ENCODE data around the gene HSF5.
"Not testable (repeated sequence)": the region's sequence is repeated elsewhere in the genome, so short reads cannot be mapped to it uniquely, and the experiment has no call there.

HSF5 gene

GRCh38 chr17:58510075-58510474, 21.9 kb upstream of the HSF5 start:
- H2AFZ ChIP-seq (ENCODE audit: low read depth, low read length) = no peak overlapping the region
- H3K4me1 ChIP-seq (ENCODE audit: insufficient read depth, low read length) = peaks cover 13% of the 10 kb centered on the region
- H3K9me3 ChIP-seq (ENCODE audit: low read length) = no peaks in the 10 kb centered on the region
- H3K36me3 ChIP-seq (ENCODE audit: insufficient read depth, low read length) = peaks cover 73% of the 10 kb centered on the region
- H3K27me3 ChIP-seq (ENCODE audit: insufficient read depth, low read length) = no peaks in the 10 kb centered on the region
- H3K4me3 ChIP-seq (ENCODE audit: low read length) = no peak overlapping the region

GRCh38 chr17:58508341-58509067, 20.3 kb upstream of the HSF5 start:
- Histone ChIP-seq H3K4me1 (ENCODE audit: insufficient read depth, low read length) (peaks cover 8% of the 10 kb centered on the region), H3K36me3 (ENCODE audit: insufficient read depth, low read length) (peaks cover 89% of the 10 kb centered on the region), H2AFZ (ENCODE audit: low read depth, low read length) (no peak overlapping the region), H3K4me3 (ENCODE audit: low read length) (no peak overlapping the region), H3K27me3 (ENCODE audit: insufficient read depth, low read length) (no peaks in the 10 kb centered on the region), H3K9me3 (ENCODE audit: low read length) (no peaks in the 10 kb centered on the region)

GRCh38 chr17:58507123-58507634, 19.0 kb upstream of the HSF5 start:
- Histone ChIP-seq H3K36me3 (ENCODE audit: insufficient read depth, low read length) (peaks cover 95% of the 10 kb centered on the region), H3K4me3 (ENCODE audit: low read length) (no peak overlapping the region), H3K9me3 (ENCODE audit: low read length) (no peaks in the 10 kb centered on the region), H2AFZ (ENCODE audit: low read depth, low read length) (no peak overlapping the region), H3K4me1 (ENCODE audit: insufficient read depth, low read length) (no peaks in the 10 kb centered on the region), H3K27me3 (ENCODE audit: insufficient read depth, low read length) (no peaks in the 10 kb centered on the region)

GRCh38 chr17:58506354-58507080, 18.3 kb upstream of the HSF5 start:
- Histone ChIP-seq H3K4me3 (ENCODE audit: low read length) (no peak overlapping the region), H2AFZ (ENCODE audit: low read depth, low read length) (no peak overlapping the region), H3K9me3 (ENCODE audit: low read length) (no peaks in the 10 kb centered on the region), H3K4me1 (ENCODE audit: insufficient read depth, low read length) (no peaks in the 10 kb centered on the region), H3K27me3 (ENCODE audit: insufficient read depth, low read length) (no peaks in the 10 kb centered on the region), H3K36me3 (ENCODE audit: insufficient read depth, low read length) (peaks cover 94% of the 10 kb centered on the region)

- Histone ChIP-seq H3K9me3 (ENCODE audit: low read length) (no peaks in the 10 kb centered on the region), H3K4me3 (ENCODE audit: low read length) (no peak overlapping the region), H2AFZ (ENCODE audit: low read depth, low read length) (no peak overlapping the region), H3K27me3 (ENCODE audit: insufficient read depth, low read length) (no peaks in the 10 kb centered on the region), H3K4me1 (ENCODE audit: insufficient read depth, low read length) (no peaks in the 10 kb centered on the region), H3K36me3 (ENCODE audit: insufficient read depth, low read length) (peaks cover 86% of the 10 kb centered on the region)
These were observed 16.7 kb upstream of the HSF5 start for GRCh38 chr17:58504826-58505351.

GRCh38 chr17:58503866-58504265, 15.7 kb upstream of the HSF5 start:
- no peaks in the 10 kb centered on the region for H3K9me3 ChIP-seq (ENCODE audit: low read length)
- no peak overlapping the region for H2AFZ ChIP-seq (ENCODE audit: low read depth, low read length)
- H3K27me3 ChIP-seq (ENCODE audit: insufficient read depth, low read length) = no peaks in the 10 kb centered on the region
- peaks cover 82% of the 10 kb centered on the region for H3K36me3 ChIP-seq (ENCODE audit: insufficient read depth, low read length)
- H3K4me1 ChIP-seq (ENCODE audit: insufficient read depth, low read length) = no peaks in the 10 kb centered on the region
- no peak overlapping the region for H3K4me3 ChIP-seq (ENCODE audit: low read length)

GRCh38 chr17:58503134-58503533, 14.9 kb upstream of the HSF5 start:
- H3K4me3 ChIP-seq (ENCODE audit: low read length); H3K27me3 ChIP-seq (ENCODE audit: insufficient read depth, low read length); H2AFZ ChIP-seq (ENCODE audit: low read depth, low read length); H3K9me3 ChIP-seq (ENCODE audit: low read length); H3K4me1 ChIP-seq (ENCODE audit: insufficient read depth, low read length): not testable (repeated sequence)
- H3K36me3 ChIP-seq (ENCODE audit: insufficient read depth, low read length) = peaks cover 82% of the 10 kb centered on the region

GRCh38 chr17:58501451-58501850, 13.2 kb upstream of the HSF5 start:
- no peaks in the 10 kb centered on the region for H3K27me3 ChIP-seq (ENCODE audit: insufficient read depth, low read length)
- no peak overlapping the region for H2AFZ ChIP-seq (ENCODE audit: low read depth, low read length)
- H3K4me1 ChIP-seq (ENCODE audit: insufficient read depth, low read length) = no peaks in the 10 kb centered on the region
- H3K9me3 ChIP-seq (ENCODE audit: low read length) = no peaks in the 10 kb centered on the region
- no peak overlapping the region for H3K4me3 ChIP-seq (ENCODE audit: low read length)
- H3K36me3 ChIP-seq (ENCODE audit: insufficient read depth, low read length) = peaks cover 85% of the 10 kb centered on the region

GRCh38 chr17:58498177-58498828, 10.1 kb upstream of the HSF5 start:
- no peaks in the 10 kb centered on the region for H3K4me1 ChIP-seq (ENCODE audit: insufficient read depth, low read length)
- no peaks in the 10 kb centered on the region for H3K9me3 ChIP-seq (ENCODE audit: low read length)
- no peak overlapping the region for H2AFZ ChIP-seq (ENCODE audit: low read depth, low read length)
- no peaks in the 10 kb centered on the region for H3K27me3 ChIP-seq (ENCODE audit: insufficient read depth, low read length)
- H3K4me3 ChIP-seq (ENCODE audit: low read length) = no peak overlapping the region
- peaks cover 85% of the 10 kb centered on the region for H3K36me3 ChIP-seq (ENCODE audit: insufficient read depth, low read length)

- peaks cover 3% of the 10 kb centered on the region for H3K9me3 ChIP-seq (ENCODE audit: low read length)
- H3K4me1 ChIP-seq (ENCODE audit: insufficient read depth, low read length) = no peaks in the 10 kb centered on the region
- no peak overlapping the region for H2AFZ ChIP-seq (ENCODE audit: low read depth, low read length)
- H3K27me3 ChIP-seq (ENCODE audit: insufficient read depth, low read length) = no peaks in the 10 kb centered on the region
- peaks cover 98% of the 10 kb centered on the region for H3K36me3 ChIP-seq (ENCODE audit: insufficient read depth, low read length)
- H3K4me3 ChIP-seq (ENCODE audit: low read length) = no peak overlapping the region
These were observed 5.3 kb upstream of the HSF5 start for GRCh38 chr17:58493506-58493905.

GRCh38 chr17:58492238-58493121, 4.3 kb upstream of the HSF5 start:
- no peak overlapping the region for H3K4me3 ChIP-seq (ENCODE audit: low read length)
- H3K9me3 ChIP-seq (ENCODE audit: low read length) = peaks cover 5% of the 10 kb centered on the region
- H3K36me3 ChIP-seq (ENCODE audit: insufficient read depth, low read length) = peaks cover 91% of the 10 kb centered on the region
- no peaks in the 10 kb centered on the region for H3K4me1 ChIP-seq (ENCODE audit: insufficient read depth, low read length)
- no peak overlapping the region for H2AFZ ChIP-seq (ENCODE audit: low read depth, low read length)
- no peaks in the 10 kb centered on the region for H3K27me3 ChIP-seq (ENCODE audit: insufficient read depth, low read length)

- Histone ChIP-seq H3K9me3 (ENCODE audit: low read length) (peaks cover 5% of the 10 kb centered on the region), H3K4me3 (ENCODE audit: low read length) (no peak overlapping the region), H2AFZ (ENCODE audit: low read depth, low read length) (no peak overlapping the region), H3K36me3 (ENCODE audit: insufficient read depth, low read length) (peaks cover 85% of the 10 kb centered on the region), H3K27me3 (ENCODE audit: insufficient read depth, low read length) (no peaks in the 10 kb centered on the region), H3K4me1 (ENCODE audit: insufficient read depth, low read length) (no peaks in the 10 kb centered on the region)
These were observed 3.4 kb upstream of the HSF5 start for GRCh38 chr17:58491510-58492045.
